GM12873 (cell line): Measurements from ENCODE around the gene TAX1BP1.

ENCODE experiments used
- TF ChIP-seq, protein P1 (sequence below): IDR thresholded peaks from 2 replicates; pipeline ENCODE4 v1.5.1; 2012; ENCODE audit warnings: low read depth, mild to moderate bottlenecking, moderate library complexity, low read length, control low read depth; ENCODE audit not compliant: insufficient read depth; ENCODE audit errors: missing control alignments

The TAX1BP1 gene

DNA sequence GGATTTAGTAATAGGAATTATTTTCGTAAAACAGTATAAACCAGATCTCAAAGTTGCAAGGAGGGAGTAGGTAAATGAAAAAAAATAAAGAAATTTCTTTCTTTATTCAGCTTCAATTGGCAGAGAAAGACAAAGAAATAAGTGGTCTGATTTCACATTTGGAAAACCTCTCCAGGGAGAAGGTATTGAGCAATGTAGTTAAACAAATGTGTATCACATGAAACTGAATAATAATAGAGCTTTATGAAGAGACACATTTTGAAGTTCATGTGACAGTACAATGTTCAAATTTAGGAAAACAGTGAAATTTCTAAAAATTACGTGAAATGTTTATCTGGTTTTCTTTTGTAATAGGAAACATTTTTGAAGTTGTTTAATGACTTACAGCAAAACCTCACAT, 63.0 kb downstream of the TAX1BP1 start:
- TF ChIP-seq, protein P1, sequence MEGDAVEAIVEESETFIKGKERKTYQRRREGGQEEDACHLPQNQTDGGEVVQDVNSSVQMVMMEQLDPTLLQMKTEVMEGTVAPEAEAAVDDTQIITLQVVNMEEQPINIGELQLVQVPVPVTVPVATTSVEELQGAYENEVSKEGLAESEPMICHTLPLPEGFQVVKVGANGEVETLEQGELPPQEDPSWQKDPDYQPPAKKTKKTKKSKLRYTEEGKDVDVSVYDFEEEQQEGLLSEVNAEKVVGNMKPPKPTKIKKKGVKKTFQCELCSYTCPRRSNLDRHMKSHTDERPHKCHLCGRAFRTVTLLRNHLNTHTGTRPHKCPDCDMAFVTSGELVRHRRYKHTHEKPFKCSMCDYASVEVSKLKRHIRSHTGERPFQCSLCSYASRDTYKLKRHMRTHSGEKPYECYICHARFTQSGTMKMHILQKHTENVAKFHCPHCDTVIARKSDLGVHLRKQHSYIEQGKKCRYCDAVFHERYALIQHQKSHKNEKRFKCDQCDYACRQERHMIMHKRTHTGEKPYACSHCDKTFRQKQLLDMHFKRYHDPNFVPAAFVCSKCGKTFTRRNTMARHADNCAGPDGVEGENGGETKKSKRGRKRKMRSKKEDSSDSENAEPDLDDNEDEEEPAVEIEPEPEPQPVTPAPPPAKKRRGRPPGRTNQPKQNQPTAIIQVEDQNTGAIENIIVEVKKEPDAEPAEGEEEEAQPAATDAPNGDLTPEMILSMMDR, result no peak

DNA sequence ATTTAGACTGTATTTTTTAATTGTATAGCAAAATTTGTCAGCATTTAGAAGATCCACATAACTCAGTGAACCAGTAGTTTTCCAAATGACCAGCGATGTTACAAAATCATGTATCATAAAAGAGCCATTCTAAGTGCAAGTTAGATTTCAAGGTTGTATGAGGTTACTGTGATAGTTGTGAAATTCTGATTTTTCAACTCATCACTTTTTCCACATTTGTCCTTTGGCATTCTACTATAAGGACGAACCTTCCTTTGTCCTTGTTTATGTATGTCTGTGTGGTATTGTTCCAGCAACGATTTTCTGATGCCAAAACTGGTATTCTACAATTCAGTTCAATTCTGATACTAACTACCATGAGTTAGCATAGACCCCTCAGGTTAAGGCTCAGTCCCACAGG, 64.2 kb downstream of the TAX1BP1 start:
- TF ChIP-seq, protein P1, result no peak

DNA sequence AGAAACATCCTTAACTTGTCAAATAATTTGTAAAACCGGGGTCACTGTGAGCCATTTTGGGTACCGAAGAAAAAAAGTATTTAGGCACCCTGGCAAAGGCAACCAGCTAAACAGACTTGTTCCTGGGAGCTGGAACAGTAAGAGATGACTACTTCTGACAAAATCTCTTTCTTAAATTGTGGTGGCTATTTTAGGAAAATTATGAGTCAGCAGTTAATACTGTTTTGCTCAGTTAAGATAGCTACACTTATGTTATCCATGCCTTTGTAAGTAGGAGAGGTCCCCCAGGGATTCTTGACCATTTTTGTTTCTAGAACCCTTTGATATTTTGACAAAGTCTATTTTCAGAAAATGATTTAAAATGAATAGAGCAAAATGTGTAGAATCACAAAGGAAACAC, 68.7 kb downstream of the TAX1BP1 start:
- TF ChIP-seq, protein P1, result no peak

DNA sequence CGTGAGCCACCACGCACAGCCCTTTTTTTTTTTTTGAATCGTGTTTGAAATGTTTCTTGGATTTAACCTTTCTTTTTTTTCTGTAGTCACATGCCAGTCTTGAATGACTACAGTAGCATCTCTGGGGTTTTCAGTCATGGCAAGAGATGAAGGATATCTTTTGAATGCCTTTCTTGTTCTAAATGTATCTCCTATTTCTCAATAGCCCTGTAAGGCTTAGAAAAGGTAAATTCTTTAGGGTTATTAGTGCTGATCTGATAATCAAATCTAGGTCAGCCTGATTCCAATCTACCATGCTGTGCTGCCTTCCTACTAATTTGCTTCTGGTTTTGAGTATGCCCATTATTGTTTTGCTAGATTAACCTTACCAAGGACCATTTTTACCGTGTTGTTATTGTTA, 70.2 kb downstream of the TAX1BP1 start:
- TF ChIP-seq, protein P1, result no peak

DNA sequence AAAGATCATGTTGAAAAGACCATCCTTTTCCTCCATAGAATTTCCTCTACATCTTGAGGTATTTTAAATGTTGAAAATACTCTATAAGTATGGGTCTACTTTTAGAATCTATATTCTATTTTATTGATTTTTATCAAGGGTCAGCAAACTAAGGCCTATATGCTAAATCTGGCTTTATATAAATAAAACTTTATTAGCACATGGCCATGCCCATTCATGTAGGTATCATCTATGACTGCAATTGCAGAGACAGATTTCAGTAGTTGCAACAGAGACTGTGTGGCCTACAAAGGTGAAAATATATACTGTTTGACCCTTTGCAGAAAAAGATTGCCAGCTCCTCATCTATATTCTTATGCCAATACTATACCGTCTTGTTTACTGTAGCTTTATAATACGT, 72.7 kb downstream of the TAX1BP1 start:
- TF ChIP-seq, protein P1, result no peak

DNA sequence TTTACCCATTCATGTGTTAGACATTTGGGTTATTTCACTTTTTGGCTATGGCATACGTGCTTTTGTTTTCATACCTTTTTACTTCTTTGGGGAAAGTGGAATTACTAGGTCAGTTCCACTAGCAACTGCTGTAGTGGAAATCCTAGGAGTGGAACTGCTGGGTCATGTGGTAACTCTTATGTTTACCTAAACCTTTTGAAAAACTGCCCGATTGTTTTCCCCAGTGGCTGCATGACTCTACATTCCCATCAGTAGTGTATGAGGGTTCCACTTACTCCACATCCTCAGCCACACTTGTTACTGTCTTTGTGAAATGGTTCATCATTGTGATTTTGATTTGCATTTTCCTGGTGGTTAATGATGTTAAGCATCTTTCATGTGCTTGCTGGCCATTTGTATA, 82.3 kb downstream of the TAX1BP1 start:
- TF ChIP-seq, protein P1, result no peak

DNA sequence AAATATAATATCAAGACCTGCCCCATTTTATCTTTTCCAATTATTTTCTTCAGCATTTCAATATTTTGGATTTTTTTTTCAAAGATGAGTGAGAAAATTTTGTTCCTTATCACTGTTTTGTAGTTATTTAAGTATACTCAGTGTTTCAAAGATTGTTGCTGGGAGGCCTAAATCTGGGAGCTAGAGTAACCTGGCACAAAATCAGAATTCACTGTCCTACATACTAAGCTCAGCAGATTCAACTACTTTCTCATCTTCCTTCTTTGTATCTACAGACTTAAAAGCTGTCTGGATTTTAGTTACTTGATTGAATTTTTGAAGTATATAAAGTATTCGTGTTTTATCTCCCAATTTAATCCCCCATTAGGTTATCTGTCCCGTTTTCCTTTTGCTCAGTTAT, 85.9 kb downstream of the TAX1BP1 start:
- TF ChIP-seq, protein P1, result no peak
